Hepatocyte (in vitro differentiated cells): Measurements from ENCODE around the gene WHRN.

Experiments used
- CTCF ChIP-seq: fragments of 200-600 bp; sonication (generic); IDR thresholded peaks from 2 replicates; pipeline ENCODE4 v1.5.1; 2016; ENCODE audit warnings: antibody characterized with exemption, mild to moderate bottlenecking; ENCODE audit not compliant: poor library complexity
- EZH2 ChIP-seq: fragments of 200-600 bp; sonication (generic); IDR thresholded peaks from 2 replicates; pipeline ENCODE4 v1.6.1; 2016; ENCODE audit warnings: antibody characterized with exemption, mild to moderate bottlenecking, borderline replicate concordance
- EZH2phosphoT487 ChIP-seq: fragments of 200-600 bp; sonication (generic); IDR thresholded peaks from one replicate; pipeline ENCODE4 v1.6.1; 2018; ENCODE audit warnings: antibody characterized with exemption, mild to moderate bottlenecking, low read depth, moderate library complexity; ENCODE audit not compliant: unreplicated experiment, severe bottlenecking

- TF ChIP-seq CTCF (no peak), EZH2 (no peak), EZH2phosphoT487 (no peak)
These were observed 74.3 kb downstream of the WHRN start for GRCh38 chr9:114431003-114431402.
